HEK293 (cell line): Measurements from ENCODE around the gene PPP1R12C.

Source experiments
- KLF9 ChIP-seq: fragments of 450-650 bp; formaldehyde crosslinking; IDR thresholded peaks from 2 replicates; pipeline ENCODE4 v1.5.1; 2016; ENCODE audit warnings: missing biosample characterization, missing genetic modification characterization, low read depth
- MEIS1 ChIP-seq: sonication (generic); formaldehyde crosslinking; IDR thresholded peaks from 2 replicates; pipeline ENCODE4 v1.8.1; 2022; ENCODE audit warnings: missing genetic modification reagents, mild to moderate bottlenecking, borderline replicate concordance
- MZF1 ChIP-seq: fragments of 450-650 bp; formaldehyde crosslinking; IDR thresholded peaks from 2 replicates; pipeline ENCODE4 v1.5.1; 2017; ENCODE audit warnings: missing biosample characterization, missing genetic modification characterization, borderline replicate concordance
- OVOL3 ChIP-seq: fragments of 450-650 bp; formaldehyde crosslinking; IDR thresholded peaks from 2 replicates; pipeline ENCODE4 v1.5.1; 2016; ENCODE audit warnings: missing biosample characterization, missing genetic modification characterization
- SALL2 ChIP-seq: fragments of 450-650 bp; formaldehyde crosslinking; IDR thresholded peaks from 2 replicates; pipeline ENCODE4 v1.5.0; 2017; ENCODE audit warnings: missing biosample characterization, mild to moderate bottlenecking, missing genetic modification characterization, borderline replicate concordance
- SCRT1 ChIP-seq: fragments of 450-650 bp; formaldehyde crosslinking; IDR thresholded peaks from 2 replicates; pipeline ENCODE4 v1.5.1; 2016; ENCODE audit warnings: missing biosample characterization, missing genetic modification characterization, borderline replicate concordance
- SP3 ChIP-seq: fragments of 450-650 bp; formaldehyde crosslinking; IDR thresholded peaks from 2 replicates; pipeline ENCODE4 v1.5.1; 2016; ENCODE audit warnings: missing biosample characterization, missing genetic modification characterization
- YY2 ChIP-seq: fragments of 450-650 bp; formaldehyde crosslinking; IDR thresholded peaks from 2 replicates; pipeline ENCODE4 v1.5.1; 2016; ENCODE audit warnings: missing biosample characterization, missing genetic modification characterization
- ZBTB49 ChIP-seq: fragments of 450-650 bp; formaldehyde crosslinking; IDR thresholded peaks from 2 replicates; pipeline ENCODE4 v1.5.1; 2016; ENCODE audit warnings: missing biosample characterization, missing genetic modification characterization, low read depth
- ZBTB7A ChIP-seq: fragments of 450-650 bp; formaldehyde crosslinking; IDR thresholded peaks from 2 replicates; pipeline ENCODE4 v1.5.1; 2016; ENCODE audit warnings: low read depth, missing biosample characterization, missing genetic modification characterization
- ZBTB8A ChIP-seq: fragments of 450-650 bp; formaldehyde crosslinking; IDR thresholded peaks from 2 replicates; pipeline ENCODE4 v1.5.1; 2016; ENCODE audit warnings: missing biosample characterization, missing genetic modification characterization
- ZNF132 ChIP-seq: fragments of 450-650 bp; formaldehyde crosslinking; IDR thresholded peaks from 2 replicates; pipeline ENCODE4 v1.5.1; 2017; ENCODE audit warnings: missing biosample characterization, missing genetic modification characterization, borderline replicate concordance
- ZNF138 ChIP-seq: fragments of 450-650 bp; formaldehyde crosslinking; IDR thresholded peaks from 2 replicates; pipeline ENCODE4 v1.5.1; 2016; ENCODE audit warnings: missing biosample characterization, missing genetic modification characterization, borderline replicate concordance
- ZNF140 ChIP-seq: fragments of 450-650 bp; formaldehyde crosslinking; IDR thresholded peaks from 2 replicates; pipeline ENCODE4 v1.5.1; 2016; ENCODE audit warnings: missing biosample characterization, missing genetic modification characterization
- ZNF169 ChIP-seq: fragments of 450-650 bp; formaldehyde crosslinking; IDR thresholded peaks from 2 replicates; pipeline ENCODE4 v1.5.1; 2016; ENCODE audit warnings: missing biosample characterization, missing genetic modification characterization
- ZNF211 ChIP-seq: fragments of 450-650 bp; formaldehyde crosslinking; IDR thresholded peaks from 2 replicates; pipeline ENCODE4 v1.5.1; 2016; ENCODE audit warnings: low read depth, missing biosample characterization, missing genetic modification characterization
- ZNF214 ChIP-seq: fragments of 450-650 bp; formaldehyde crosslinking; IDR thresholded peaks from 2 replicates; pipeline ENCODE4 v1.5.1; 2017; ENCODE audit warnings: missing biosample characterization, mild to moderate bottlenecking, missing genetic modification characterization, borderline replicate concordance
- ZNF24 ChIP-seq: fragments of 450-650 bp; formaldehyde crosslinking; IDR thresholded peaks from 2 replicates; pipeline ENCODE4 v1.5.1; 2016; ENCODE audit warnings: missing biosample characterization, missing genetic modification characterization
- ZNF248 ChIP-seq: fragments of 450-650 bp; formaldehyde crosslinking; IDR thresholded peaks from 2 replicates; pipeline ENCODE4 v1.5.1; 2017; ENCODE audit warnings: missing biosample characterization, missing genetic modification characterization
- ZNF266 ChIP-seq: fragments of 450-650 bp; formaldehyde crosslinking; IDR thresholded peaks from 2 replicates; pipeline ENCODE4 v1.5.1; 2016; ENCODE audit warnings: missing biosample characterization, missing genetic modification characterization, low read depth
- ZNF292 ChIP-seq: fragments of 450-650 bp; formaldehyde crosslinking; IDR thresholded peaks from 2 replicates; pipeline ENCODE4 v1.5.1; 2016; ENCODE audit warnings: low read depth, missing biosample characterization, missing genetic modification characterization, borderline replicate concordance
- ZNF311 ChIP-seq: fragments of 450-650 bp; formaldehyde crosslinking; IDR thresholded peaks from 2 replicates; pipeline ENCODE4 v1.5.1; 2017; ENCODE audit warnings: missing biosample characterization, missing genetic modification characterization, borderline replicate concordance
- ZNF366 ChIP-seq: fragments of 450-650 bp; formaldehyde crosslinking; conservative IDR thresholded peaks from 2 replicates; pipeline ENCODE4 v1.5.1; 2016; ENCODE audit warnings: missing biosample characterization, missing genetic modification characterization
- ZNF433 ChIP-seq: fragments of 450-650 bp; formaldehyde crosslinking; IDR thresholded peaks from 2 replicates; pipeline ENCODE4 v1.5.1; 2016; ENCODE audit warnings: missing biosample characterization, missing genetic modification characterization, low read depth
- ZNF555 ChIP-seq: fragments of 450-650 bp; formaldehyde crosslinking; conservative IDR thresholded peaks from 2 replicates; pipeline ENCODE4 v1.5.1; 2017; ENCODE audit warnings: missing biosample characterization, mild to moderate bottlenecking, missing genetic modification characterization, inconsistent platforms
- ZNF558 ChIP-seq: fragments of 450-650 bp; formaldehyde crosslinking; IDR thresholded peaks from 2 replicates; pipeline ENCODE4 v1.5.1; 2016; ENCODE audit warnings: missing biosample characterization, missing genetic modification characterization
- ZNF677 ChIP-seq: fragments of 450-650 bp; IDR thresholded peaks from 2 replicates; pipeline ENCODE4 v1.5.0; 2018; ENCODE audit warnings: missing biosample characterization, mild to moderate bottlenecking, missing genetic modification characterization, moderate library complexity
- ZSCAN23 ChIP-seq: fragments of 450-650 bp; formaldehyde crosslinking; IDR thresholded peaks from 2 replicates; pipeline ENCODE4 v1.5.1; 2016; ENCODE audit warnings: missing biosample characterization, missing genetic modification characterization
- ZSCAN30 ChIP-seq: fragments of 450-650 bp; IDR thresholded peaks from 2 replicates; pipeline ENCODE4 v1.5.1; 2018; ENCODE audit warnings: missing biosample characterization, mild to moderate bottlenecking, missing genetic modification characterization, moderate library complexity
- ZSCAN5A ChIP-seq: fragments of 450-650 bp; formaldehyde crosslinking; IDR thresholded peaks from 2 replicates; pipeline ENCODE4 v1.5.1; 2016; ENCODE audit warnings: missing biosample characterization, missing genetic modification characterization
- ZXDB ChIP-seq: fragments of 450-650 bp; formaldehyde crosslinking; IDR thresholded peaks from 2 replicates; pipeline ENCODE4 v1.5.1; 2016; ENCODE audit warnings: missing biosample characterization, missing genetic modification characterization
- TF ChIP-seq, protein P1 (sequence below): fragments of 450-650 bp; formaldehyde crosslinking; IDR thresholded peaks from 2 replicates; pipeline ENCODE4 v1.5.1; 2016; ENCODE audit warnings: missing biosample characterization, missing genetic modification characterization
- TF ChIP-seq, protein P2 (sequence below): fragments of 450-650 bp; formaldehyde crosslinking; IDR thresholded peaks from 2 replicates; pipeline ENCODE4 v1.5.1; 2016; ENCODE audit warnings: missing biosample characterization, missing genetic modification characterization
- TF ChIP-seq, protein P3 (sequence below): fragments of 450-650 bp; formaldehyde crosslinking; IDR thresholded peaks from 2 replicates; pipeline ENCODE4 v1.5.1; 2017; ENCODE audit warnings: missing biosample characterization, missing genetic modification characterization

PPP1R12C gene

DNA sequence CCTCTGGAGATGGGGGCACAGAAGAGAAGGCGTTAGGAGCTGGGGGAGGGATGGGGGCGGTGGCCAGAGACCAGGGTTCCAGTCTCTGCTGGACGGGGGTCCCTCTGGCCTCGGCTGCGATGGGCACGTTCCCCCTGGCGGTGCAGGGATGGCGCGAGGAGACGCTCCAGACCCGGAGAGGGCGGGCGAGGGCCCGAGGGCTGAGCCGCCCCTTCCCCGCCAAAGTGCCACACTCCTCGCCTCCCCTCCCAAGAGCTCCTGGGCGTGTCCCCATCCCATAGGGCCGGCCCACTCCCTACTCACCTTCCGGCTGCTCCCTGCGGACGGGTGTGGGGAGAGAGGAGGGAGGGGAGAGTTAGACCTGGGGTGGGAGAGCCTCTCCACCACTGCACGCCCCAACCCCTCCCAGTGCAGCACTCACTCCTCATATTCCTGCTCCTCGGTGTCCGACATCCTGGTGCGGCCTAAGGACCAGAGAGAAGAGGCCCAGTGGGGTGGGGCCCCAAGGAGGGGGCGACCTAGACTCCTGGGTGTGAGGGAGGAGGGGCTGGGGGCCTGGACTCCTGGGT is 29.4 kb upstream of the PPP1R12C start (continued):
- TF ChIP-seq MZF1 (tag by site-specific recombination) = no peak
- no peak for TF ChIP-seq OVOL3
- no peak for TF ChIP-seq MEIS1 (CRISPR knock-in tag)
- TF ChIP-seq ZBTB49 (tag by site-specific recombination) = no peak
- TF ChIP-seq ZNF433 = no peak
- no peak for TF ChIP-seq ZNF132 (tag by site-specific recombination)
- TF ChIP-seq, protein P1, sequence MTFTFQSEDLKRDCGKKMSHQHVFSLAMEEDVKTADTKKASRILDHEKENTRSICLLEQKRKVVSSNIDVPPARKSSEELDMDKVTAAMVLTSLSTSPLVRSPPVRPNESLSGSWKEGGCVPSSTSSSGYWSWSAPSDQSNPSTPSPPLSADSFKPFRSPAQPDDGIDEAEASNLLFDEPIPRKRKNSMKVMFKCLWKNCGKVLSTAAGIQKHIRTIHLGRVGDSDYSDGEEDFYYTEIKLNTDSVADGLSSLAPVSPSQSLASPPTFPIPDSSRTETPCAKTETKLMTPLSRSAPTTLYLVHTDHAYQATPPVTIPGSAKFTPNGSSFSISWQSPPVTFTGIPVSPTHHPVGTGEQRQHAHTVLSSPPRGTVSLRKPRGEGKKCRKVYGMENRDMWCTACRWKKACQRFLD = no peak
- TF ChIP-seq ZNF555 (tag by site-specific recombination) = no peak
- TF ChIP-seq ZNF214 = no peak
- TF ChIP-seq, protein P2, sequence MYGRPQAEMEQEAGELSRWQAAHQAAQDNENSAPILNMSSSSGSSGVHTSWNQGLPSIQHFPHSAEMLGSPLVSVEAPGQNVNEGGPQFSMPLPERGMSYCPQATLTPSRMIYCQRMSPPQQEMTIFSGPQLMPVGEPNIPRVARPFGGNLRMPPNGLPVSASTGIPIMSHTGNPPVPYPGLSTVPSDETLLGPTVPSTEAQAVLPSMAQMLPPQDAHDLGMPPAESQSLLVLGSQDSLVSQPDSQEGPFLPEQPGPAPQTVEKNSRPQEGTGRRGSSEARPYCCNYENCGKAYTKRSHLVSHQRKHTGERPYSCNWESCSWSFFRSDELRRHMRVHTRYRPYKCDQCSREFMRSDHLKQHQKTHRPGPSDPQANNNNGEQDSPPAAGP (tag by site-specific recombination) = peak; percentile 43; the same call in 1 of the 2 replicates
- no peak for TF ChIP-seq ZNF248 (tag by site-specific recombination)
- TF ChIP-seq ZXDB (tag by site-specific recombination) = no peak; the same call in 1 of the 2 replicates
- no peak for TF ChIP-seq SALL2 (tag by site-specific recombination)
- TF ChIP-seq ZNF140 (tag by site-specific recombination) = no peak
- 0 out of 2 replicates have a peak, but pooled peaks have one; percentile 19 for TF ChIP-seq ZNF24 (tag by site-specific recombination)
- TF ChIP-seq YY2 (tag by site-specific recombination) = no peak
- no peak for TF ChIP-seq ZNF138 (tag by site-specific recombination)
- no peak for TF ChIP-seq ZSCAN5A (tag by site-specific recombination)
- no peak for TF ChIP-seq ZSCAN30 (tag by site-specific recombination)
- no peak for TF ChIP-seq ZSCAN23 (tag by site-specific recombination)
- TF ChIP-seq ZNF366 (tag by site-specific recombination) = 0 out of 2 replicates have a peak, but pooled peaks have one; percentile 44
- TF ChIP-seq ZNF169 (tag by site-specific recombination) = no peak
- peak; percentile 59 for TF ChIP-seq ZBTB8A (tag by site-specific recombination)
- TF ChIP-seq ZNF558 (tag by site-specific recombination) = no peak
- TF ChIP-seq, protein P3, sequence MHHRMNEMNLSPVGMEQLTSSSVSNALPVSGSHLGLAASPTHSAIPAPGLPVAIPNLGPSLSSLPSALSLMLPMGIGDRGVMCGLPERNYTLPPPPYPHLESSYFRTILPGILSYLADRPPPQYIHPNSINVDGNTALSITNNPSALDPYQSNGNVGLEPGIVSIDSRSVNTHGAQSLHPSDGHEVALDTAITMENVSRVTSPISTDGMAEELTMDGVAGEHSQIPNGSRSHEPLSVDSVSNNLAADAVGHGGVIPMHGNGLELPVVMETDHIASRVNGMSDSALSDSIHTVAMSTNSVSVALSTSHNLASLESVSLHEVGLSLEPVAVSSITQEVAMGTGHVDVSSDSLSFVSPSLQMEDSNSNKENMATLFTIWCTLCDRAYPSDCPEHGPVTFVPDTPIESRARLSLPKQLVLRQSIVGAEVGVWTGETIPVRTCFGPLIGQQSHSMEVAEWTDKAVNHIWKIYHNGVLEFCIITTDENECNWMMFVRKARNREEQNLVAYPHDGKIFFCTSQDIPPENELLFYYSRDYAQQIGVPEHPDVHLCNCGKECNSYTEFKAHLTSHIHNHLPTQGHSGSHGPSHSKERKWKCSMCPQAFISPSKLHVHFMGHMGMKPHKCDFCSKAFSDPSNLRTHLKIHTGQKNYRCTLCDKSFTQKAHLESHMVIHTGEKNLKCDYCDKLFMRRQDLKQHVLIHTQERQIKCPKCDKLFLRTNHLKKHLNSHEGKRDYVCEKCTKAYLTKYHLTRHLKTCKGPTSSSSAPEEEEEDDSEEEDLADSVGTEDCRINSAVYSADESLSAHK (tag by site-specific recombination) = no peak
- TF ChIP-seq ZNF311 (tag by site-specific recombination) = no peak
- peak; percentile 84 for TF ChIP-seq SP3 (tag by site-specific recombination)
- TF ChIP-seq ZNF211 = no peak
- TF ChIP-seq ZBTB7A (tag by site-specific recombination) = no peak
- no peak for TF ChIP-seq ZNF292 (tag by site-specific recombination)
- TF ChIP-seq ZNF266 = no peak
- peak; percentile 84 for TF ChIP-seq KLF9
- TF ChIP-seq SCRT1 (tag by site-specific recombination) = no peak
- TF ChIP-seq ZNF677 (tag by site-specific recombination) = no peak
